ENCODE data around the gene PLEKHA5.
"Not testable (repeated sequence)": the region's sequence is repeated elsewhere in the genome, so short reads cannot be mapped to it uniquely, and the experiment has no call there.

The PLEKHA5 gene

DNA sequence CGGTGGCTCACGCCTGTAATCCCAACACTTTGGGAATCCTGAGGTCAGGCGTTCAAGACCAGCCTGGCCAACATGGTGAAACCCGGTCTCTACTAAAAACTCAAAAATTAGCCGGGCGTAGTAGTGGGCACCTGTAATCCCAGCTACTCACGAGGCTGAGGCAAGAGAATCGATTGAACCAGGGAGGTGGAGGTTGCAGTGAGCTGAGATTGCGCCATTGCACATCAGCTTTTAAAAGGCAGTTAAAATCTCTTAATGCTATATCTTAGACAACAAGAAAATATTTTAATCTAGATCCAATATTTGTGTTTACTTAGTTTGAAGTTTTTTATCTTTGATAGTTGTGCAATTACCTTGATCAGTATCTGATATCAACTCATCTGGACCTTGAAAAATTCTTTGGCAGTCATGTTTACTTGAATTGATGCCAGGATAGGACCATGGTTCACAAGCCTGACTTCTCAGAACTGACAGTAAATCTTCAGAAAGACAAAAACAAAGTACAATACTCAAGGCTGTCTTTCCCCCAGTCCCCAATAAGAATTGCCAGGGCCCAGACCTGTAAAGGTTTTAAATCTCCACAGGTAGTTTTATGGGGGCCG, 174.7 kb downstream of the PLEKHA5 start:
- Histone ChIP-seq H3F3A (ENCODE audit: control insufficient read depth, insufficient read depth) (no peaks in the 10 kb centered on the region), H3K27ac (ENCODE audit: low read depth, low read length) (no peak overlapping the region), H3K4me1 (ENCODE audit: control insufficient read depth, low read length) (no peaks in the 10 kb centered on the region), H3K9me3 (ENCODE audit: control insufficient read depth, insufficient read depth, low read length) (no peaks in the 10 kb centered on the region), H3K79me2 (ENCODE audit: control insufficient read depth, low read length) (no peaks in the 10 kb centered on the region), H3K9me2 (replicated peaks; ENCODE audit: control insufficient read depth, low read length) (no peaks in the 10 kb centered on the region), H3K27me3 (ENCODE audit: control insufficient read depth, low read length) (no peaks in the 10 kb centered on the region), H3K4me3 (ENCODE audit: low read length) (no peak overlapping the region), H3K36me3 (ENCODE audit: control insufficient read depth, low read length) (no peaks in the 10 kb centered on the region), H4K20me1 (ENCODE audit: control insufficient read depth, insufficient read depth, low read depth, low read length) (no peaks in the 10 kb centered on the region), H3K4me2 (ENCODE audit: low read length) (no peak overlapping the region)
- no peak for TF ChIP-seq CTCF (IDR thresholded peaks at IDR 0.05; ENCODE audit: low read depth, low read length, poor library complexity, severe bottlenecking)
- no peak for TF ChIP-seq EZH2phosphoT487 (IDR thresholded peaks at IDR 0.05; ENCODE audit: borderline replicate concordance, low read length)

DNA sequence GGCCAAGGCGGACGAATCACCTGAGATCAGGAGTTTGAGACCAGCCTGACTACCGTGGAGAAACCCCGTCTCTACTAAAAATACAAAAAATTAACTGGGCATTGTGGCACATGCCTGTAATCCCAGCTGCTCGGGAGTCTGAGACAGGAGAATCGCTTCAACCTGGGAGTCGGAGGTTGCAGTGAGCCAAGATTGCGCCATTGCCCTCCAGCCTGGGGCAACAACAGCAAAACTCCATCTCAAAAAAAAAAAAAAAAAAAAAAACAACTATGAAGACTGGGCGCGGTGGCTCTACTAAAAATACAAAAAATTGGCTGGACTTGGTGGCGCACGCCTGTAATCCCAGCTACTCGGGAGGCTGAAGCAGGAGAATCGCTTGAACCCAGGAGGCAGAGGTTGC, 176.1 kb downstream of the PLEKHA5 start:
- H3K4me3 ChIP-seq (ENCODE audit: low read length); H3K9me3 ChIP-seq (ENCODE audit: control insufficient read depth, insufficient read depth, low read length); H3K36me3 ChIP-seq (ENCODE audit: control insufficient read depth, low read length); H3K79me2 ChIP-seq (ENCODE audit: control insufficient read depth, low read length); H3K27me3 ChIP-seq (ENCODE audit: control insufficient read depth, low read length); H3K27ac ChIP-seq (ENCODE audit: low read depth, low read length); H3K4me2 ChIP-seq (ENCODE audit: low read length); H3K9me2 ChIP-seq (replicated peaks; ENCODE audit: control insufficient read depth, low read length); H3F3A ChIP-seq (ENCODE audit: control insufficient read depth, insufficient read depth); H4K20me1 ChIP-seq (ENCODE audit: control insufficient read depth, insufficient read depth, low read depth, low read length); H3K4me1 ChIP-seq (ENCODE audit: control insufficient read depth, low read length): not testable (repeated sequence)

GRCh38 chr12:19306366-19306765, 176.8 kb downstream of the PLEKHA5 start:
- no peak overlapping the region for H3K27ac ChIP-seq (ENCODE audit: low read depth, low read length)
- no peak overlapping the region for H3K4me3 ChIP-seq (ENCODE audit: low read length)
- no peaks in the 10 kb centered on the region for H3K4me1 ChIP-seq (ENCODE audit: control insufficient read depth, low read length)
- no peaks in the 10 kb centered on the region for H3K36me3 ChIP-seq (ENCODE audit: control insufficient read depth, low read length)
- no peaks in the 10 kb centered on the region for H3K9me2 ChIP-seq (replicated peaks; ENCODE audit: control insufficient read depth, low read length)
- H3F3A ChIP-seq (ENCODE audit: control insufficient read depth, insufficient read depth) = no peaks in the 10 kb centered on the region
- TF ChIP-seq CTCF (IDR thresholded peaks at IDR 0.05; ENCODE audit: low read depth, low read length, poor library complexity, severe bottlenecking) = no peak
- no peak for TF ChIP-seq EZH2phosphoT487 (IDR thresholded peaks at IDR 0.05; ENCODE audit: borderline replicate concordance, low read length)
- no peaks in the 10 kb centered on the region for H3K9me3 ChIP-seq (ENCODE audit: control insufficient read depth, insufficient read depth, low read length)
- H3K79me2 ChIP-seq (ENCODE audit: control insufficient read depth, low read length) = no peaks in the 10 kb centered on the region
- H3K27me3 ChIP-seq (ENCODE audit: control insufficient read depth, low read length) = no peaks in the 10 kb centered on the region
- H3K4me2 ChIP-seq (ENCODE audit: low read length) = no peak overlapping the region
- H4K20me1 ChIP-seq (ENCODE audit: control insufficient read depth, insufficient read depth, low read depth, low read length) = no peaks in the 10 kb centered on the region

DNA sequence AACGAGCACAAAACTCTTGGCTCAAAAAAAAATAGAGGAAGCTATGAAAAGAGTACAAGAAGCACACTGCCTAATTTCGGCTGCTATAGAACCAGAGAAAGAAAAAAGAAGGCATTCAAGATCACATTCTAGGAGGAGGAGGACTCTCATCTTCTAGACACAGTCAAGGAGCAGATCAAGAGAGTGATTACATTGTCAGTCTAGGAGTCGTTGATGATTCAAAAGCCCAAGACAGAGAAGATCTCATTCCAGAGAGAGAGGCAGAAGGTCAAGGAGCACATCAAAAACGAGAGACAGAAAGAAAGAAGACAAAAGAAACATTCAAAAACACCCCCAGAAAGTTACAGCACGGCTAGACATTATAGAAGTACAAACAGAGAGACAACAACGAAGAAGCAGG, 177.9 kb downstream of the PLEKHA5 start:
- H3K9me2 ChIP-seq (replicated peaks; ENCODE audit: control insufficient read depth, low read length) = no peaks in the 10 kb centered on the region
- H3F3A ChIP-seq (ENCODE audit: control insufficient read depth, insufficient read depth) = no peaks in the 10 kb centered on the region
- H3K4me1 ChIP-seq (ENCODE audit: control insufficient read depth, low read length) = no peaks in the 10 kb centered on the region
- H3K27me3 ChIP-seq (ENCODE audit: control insufficient read depth, low read length) = no peaks in the 10 kb centered on the region
- no peak overlapping the region for H3K4me2 ChIP-seq (ENCODE audit: low read length)
- H4K20me1 ChIP-seq (ENCODE audit: control insufficient read depth, insufficient read depth, low read depth, low read length) = no peaks in the 10 kb centered on the region
- no peak overlapping the region for H3K27ac ChIP-seq (ENCODE audit: low read depth, low read length)
- no peaks in the 10 kb centered on the region for H3K36me3 ChIP-seq (ENCODE audit: control insufficient read depth, low read length)
- no peak for TF ChIP-seq EZH2phosphoT487 (IDR thresholded peaks at IDR 0.05; ENCODE audit: borderline replicate concordance, low read length)
- TF ChIP-seq CTCF (IDR thresholded peaks at IDR 0.05; ENCODE audit: low read depth, low read length, poor library complexity, severe bottlenecking) = no peak
- no peaks in the 10 kb centered on the region for H3K9me3 ChIP-seq (ENCODE audit: control insufficient read depth, insufficient read depth, low read length)
- H3K79me2 ChIP-seq (ENCODE audit: control insufficient read depth, low read length) = no peaks in the 10 kb centered on the region
- H3K4me3 ChIP-seq (ENCODE audit: low read length) = no peak overlapping the region
